ENCODE results near the gene PGP.

- TF ChIP-seq CTCF (IDR thresholded peaks at IDR 0.05) = no peak
- no peak for TF ChIP-seq POLR2A (IDR thresholded peaks at IDR 0.05)
- TF ChIP-seq EP300 (IDR thresholded peaks at IDR 0.05) = no peak
Observed at GRCh38 chr16:2186505-2186904, 28.1 kb downstream of the PGP start.
